Keratinocyte (primary cell): Measurements from ENCODE around the gene RUNX1. TPM values are rescaled to one million over a fixed set of nuclear protein-coding genes. Genes with fewer than 3 reads are reported as not detected.
A peak's percentile ranks its signal among the peaks of the same experiment; 100 is the strongest.

ENCODE experiments used
- DNase-seq: peaks from one replicate; pipeline ENCODE4 v3.0.0-alpha.2; 2011; ENCODE audit warnings: low read depth, missing footprints, low spot score
- FAIRE-seq: peaks from 2 replicates; lab custom pipeline; 2011; peaks lifted over from hg19 to GRCh38; lab: Jason Lieb, UNC
- H2AFZ ChIP-seq: 2 replicates; pipeline ENCODE4 v1.6.0; 2012; ENCODE audit warnings: low read length, control low read depth, inconsistent platforms; ENCODE audit not compliant: control insufficient read depth
- H3K27ac ChIP-seq: 2 replicates; pipeline ENCODE4 v1.5.1; 2011; ENCODE audit warnings: low read length; ENCODE audit not compliant: control insufficient read depth, insufficient read depth
- H3K27me3 ChIP-seq: 3 replicates; pipeline ENCODE4 v1.6.0; 2011; ENCODE audit warnings: low read length; ENCODE audit not compliant: control insufficient read depth, insufficient read depth; ENCODE audit errors: extremely low read depth
- H3K36me3 ChIP-seq, 2 experiments: 2 replicates in 1 of 2; 3 replicates in 1 of 2; pipeline ENCODE4 v1.5.1; 2011; ENCODE audit warnings: low read length in 2 of 2, mild to moderate bottlenecking in 1 of 2; ENCODE audit not compliant: control insufficient read depth in 2 of 2, insufficient read depth in 2 of 2; ENCODE audit errors: extremely low read depth in 1 of 2
- H3K4me1 ChIP-seq: 3 replicates; pipeline ENCODE4 v1.5.1; 2011; ENCODE audit warnings: low read length; ENCODE audit not compliant: control insufficient read depth, insufficient read depth; ENCODE audit errors: extremely low read depth
- H3K4me2 ChIP-seq: 3 replicates; pipeline ENCODE4 v1.6.0; 2011; ENCODE audit warnings: low read depth, low read length; ENCODE audit not compliant: control insufficient read depth, insufficient read depth; ENCODE audit errors: extremely low read depth
- H3K4me3 ChIP-seq, 3 experiments: fragments of 200-600 bp in 1 of 3; sonication (generic) in 1 of 3; 2 replicates in 2 of 3; 3 replicates in 1 of 3; pipeline ENCODE4 v1.5.1; 2011 to 2016; ENCODE audit warnings: low read length in 3 of 3, mild to moderate bottlenecking in 3 of 3, control low read depth in 2 of 3, inconsistent platforms in 1 of 3, low read depth in 1 of 3, mixed read lengths in 1 of 3, mixed run types in 1 of 3, moderate library complexity in 1 of 3; ENCODE audit not compliant: control insufficient read depth in 2 of 3, insufficient read depth in 2 of 3; ENCODE audit errors: extremely low read depth in 1 of 3
- H3K79me2 ChIP-seq: 2 replicates; pipeline ENCODE4 v1.6.0; 2012; ENCODE audit warnings: low read length; ENCODE audit not compliant: control insufficient read depth, insufficient read depth
- H3K9ac ChIP-seq: 3 replicates; pipeline ENCODE4 v1.6.0; 2011; ENCODE audit warnings: low read length; ENCODE audit not compliant: control insufficient read depth, insufficient read depth; ENCODE audit errors: extremely low read depth
- H3K9me1 ChIP-seq: 3 replicates; pipeline ENCODE4 v1.6.0; 2011; ENCODE audit warnings: low read length; ENCODE audit not compliant: control insufficient read depth, insufficient read depth; ENCODE audit errors: extremely low read depth
- H3K9me3 ChIP-seq: 2 replicates; pipeline ENCODE4 v1.5.1; 2012; ENCODE audit warnings: low read depth, low read length; ENCODE audit not compliant: control insufficient read depth
- H4K20me1 ChIP-seq: 3 replicates; pipeline ENCODE4 v1.6.0; 2011; ENCODE audit warnings: low read length; ENCODE audit not compliant: control insufficient read depth, insufficient read depth; ENCODE audit errors: extremely low read depth
- EZH2 ChIP-seq: IDR thresholded peaks from one replicate; pipeline ENCODE4 v1.6.1; 2012; ENCODE audit warnings: inconsistent platforms, mild to moderate bottlenecking, low read length, moderate library complexity
- dilution Hi-C: fragments of 300-500 bp; cut with MboI; formaldehyde crosslinking; loops from one replicate; pipeline ENCODE4 v1.7.0; 2020; ENCODE audit warnings: low sequenced_read_pairs; ENCODE audit not compliant: extremely low pct_ligation_motif_present
- polyA plus RNA-seq, 5 experiments: library from polyadenylated mRNA; depleted of rRNA in 3 of 5; stranded (reverse) in 3 of 5; stranded (forward) in 1 of 5; unstranded in 1 of 5; fragments of >200 nt; gene quantifications; 1 replicate in 1 of 5; 2 replicates in 3 of 5; 3 replicates in 1 of 5; pipeline versions ENCODE4 v1.2.1 to v1.2.3, GENCODE V29; 2011 to 2012; ENCODE audit warnings: missing spikeins in 2 of 5, low read depth in 1 of 5, low replicate concordance in 1 of 5
- TF ChIP-seq, protein P1 (sequence below), 3 experiments: IDR thresholded peaks in 1 of 3; conservative IDR thresholded peaks in 1 of 3; optimal IDR thresholded peaks in 1 of 3; 2 replicates in 2 of 3; 3 replicates in 1 of 3; pipeline versions ENCODE3 to v1.5.1; 2011; ENCODE audit warnings: low read length in 3 of 3, mild to moderate bottlenecking in 3 of 3, moderate library complexity in 2 of 3, control low read depth in 1 of 3, inconsistent platforms in 1 of 3; ENCODE audit not compliant: insufficient read depth in 2 of 3; ENCODE audit errors: extremely low read depth in 1 of 3

Gene RUNX1
- polyA plus RNA-seq, 1 donor (not counting 4 experiments of a cell fraction or from before 2014, with no cell fraction given): 44.9 TPM

GRCh38 chr21:34890470-34890723 is 158.7 kb downstream of the RUNX1 start:
- H3K9me1 ChIP-seq: no peaks in the 10 kb centered on the region
- peak overlapping the region; percentile 97 for H3K27ac ChIP-seq
- peak overlapping the region; percentile 74 for H3K4me2 ChIP-seq
- H3K9ac ChIP-seq: peak overlapping the region; percentile 92
- H3K4me1 ChIP-seq: peaks cover 6% of the 10 kb centered on the region
- FAIRE-seq: no peak
- H2AFZ ChIP-seq: no peak overlapping the region
- peak overlapping the region; percentile 62 to 94 (median 70) for H3K4me3 ChIP-seq
- H4K20me1 ChIP-seq: peaks cover 10% of the 10 kb centered on the region
- H3K27me3 ChIP-seq: no peaks in the 10 kb centered on the region
- peaks cover 4 to 11% of the 10 kb centered on the region in 2 experiments for H3K36me3 ChIP-seq
- dilution Hi-C loops: no loop called here
- TF ChIP-seq, protein P1, sequence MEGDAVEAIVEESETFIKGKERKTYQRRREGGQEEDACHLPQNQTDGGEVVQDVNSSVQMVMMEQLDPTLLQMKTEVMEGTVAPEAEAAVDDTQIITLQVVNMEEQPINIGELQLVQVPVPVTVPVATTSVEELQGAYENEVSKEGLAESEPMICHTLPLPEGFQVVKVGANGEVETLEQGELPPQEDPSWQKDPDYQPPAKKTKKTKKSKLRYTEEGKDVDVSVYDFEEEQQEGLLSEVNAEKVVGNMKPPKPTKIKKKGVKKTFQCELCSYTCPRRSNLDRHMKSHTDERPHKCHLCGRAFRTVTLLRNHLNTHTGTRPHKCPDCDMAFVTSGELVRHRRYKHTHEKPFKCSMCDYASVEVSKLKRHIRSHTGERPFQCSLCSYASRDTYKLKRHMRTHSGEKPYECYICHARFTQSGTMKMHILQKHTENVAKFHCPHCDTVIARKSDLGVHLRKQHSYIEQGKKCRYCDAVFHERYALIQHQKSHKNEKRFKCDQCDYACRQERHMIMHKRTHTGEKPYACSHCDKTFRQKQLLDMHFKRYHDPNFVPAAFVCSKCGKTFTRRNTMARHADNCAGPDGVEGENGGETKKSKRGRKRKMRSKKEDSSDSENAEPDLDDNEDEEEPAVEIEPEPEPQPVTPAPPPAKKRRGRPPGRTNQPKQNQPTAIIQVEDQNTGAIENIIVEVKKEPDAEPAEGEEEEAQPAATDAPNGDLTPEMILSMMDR (optimal IDR thresholded peaks at IDR 0.05 in 1 of 3, IDR thresholded peaks at IDR 0.05 in 1 of 3, conservative IDR thresholded peaks at IDR 0.05 in 1 of 3; ENCODE audit: extremely low read depth in 1 of 3, insufficient read depth in 2 of 3, low read length in 3 of 3): no peak
- no peak for TF ChIP-seq EZH2
- H3K79me2 ChIP-seq: peaks cover 34% of the 10 kb centered on the region
- H3K9me3 ChIP-seq: no peaks in the 10 kb centered on the region
- no peak for DNase-seq

DNA sequence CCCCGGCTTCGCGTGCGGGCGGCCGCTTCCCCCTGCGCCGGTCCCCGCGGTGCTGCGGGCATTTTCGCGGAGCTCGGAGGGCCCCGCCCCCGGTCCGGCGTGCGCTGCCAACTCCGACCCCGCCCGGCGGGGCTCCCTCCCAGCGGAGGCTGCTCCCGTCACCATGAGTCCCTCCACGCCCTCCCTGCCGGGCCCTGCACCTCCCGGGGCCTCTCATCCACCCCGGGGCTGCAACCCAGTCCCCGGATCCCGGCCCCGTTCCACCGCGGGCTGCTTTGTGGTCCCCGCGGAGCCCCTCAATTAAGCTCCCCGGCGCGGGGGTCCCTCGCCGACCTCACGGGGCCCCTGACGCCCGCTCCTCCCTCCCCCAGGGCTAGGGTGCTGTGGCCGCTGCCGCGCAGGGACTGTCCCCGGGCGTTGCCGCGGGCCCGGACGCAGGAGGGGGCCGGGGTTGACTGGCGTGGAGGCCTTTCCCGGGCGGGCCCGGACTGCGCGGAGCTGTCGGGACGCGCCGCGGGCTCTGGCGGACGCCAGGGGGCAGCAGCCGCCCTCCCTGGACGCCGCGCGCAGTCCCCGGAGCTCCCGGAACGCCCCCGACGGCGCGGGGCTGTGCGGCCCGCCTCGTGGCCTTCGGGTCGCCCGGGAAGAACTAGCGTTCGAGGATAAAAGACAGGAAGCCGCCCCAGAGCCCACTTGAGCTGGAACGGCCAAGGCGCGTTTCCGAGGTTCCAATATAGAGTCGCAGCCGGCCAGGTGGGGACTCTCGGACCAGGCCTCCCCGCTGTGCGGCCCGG is 159.2 kb downstream of the RUNX1 start:
- H3K4me2 ChIP-seq: peak overlapping the region; percentile 74
- peak overlapping the region; percentile 92 for H3K9ac ChIP-seq
- dilution Hi-C loops: no loop called here
- FAIRE-seq (no peak), DNase-seq (no peak)
- H4K20me1 ChIP-seq: peaks cover 10% of the 10 kb centered on the region
- H3K4me1 ChIP-seq: peaks cover 6% of the 10 kb centered on the region
- no peaks in the 10 kb centered on the region for H3K9me1 ChIP-seq
- peaks cover 6 to 16% of the 10 kb centered on the region in 2 experiments for H3K36me3 ChIP-seq
- no peak overlapping the region for H2AFZ ChIP-seq
- H3K27me3 ChIP-seq: no peaks in the 10 kb centered on the region
- H3K79me2 ChIP-seq: peaks cover 39% of the 10 kb centered on the region
- H3K4me3 ChIP-seq: peak overlapping the region; percentile 62 to 94 (median 85)
- peak overlapping the region; percentile 97 for H3K27ac ChIP-seq
- TF ChIP-seq, protein P1 (optimal IDR thresholded peaks at IDR 0.05 in 1 of 3, IDR thresholded peaks at IDR 0.05 in 1 of 3, conservative IDR thresholded peaks at IDR 0.05 in 1 of 3; ENCODE audit: extremely low read depth in 1 of 3, insufficient read depth in 2 of 3, low read length in 3 of 3): peak in 2 of 3 experiments; percentile 69 to 79
- TF ChIP-seq EZH2: no peak
- H3K9me3 ChIP-seq: no peaks in the 10 kb centered on the region
